PC-9 (cell line): ENCODE results near the gene RPS14. TPM values are rescaled to one million over a fixed set of nuclear protein-coding genes. Genes with fewer than 3 reads are reported as not detected.

Source experiments
- BruUV-seq: library from RNA; stranded (reverse); fragments of 400-500 nt; replicated peaks from 2 replicates; lab custom pipeline; 2021; lab: Mats Ljungman, UMichigan
- CTCF ChIA-PET: fragments of 300-600 bp; sonication (Branson Sonifier 250); formaldehyde crosslinking; loops from one replicate; lab custom pipeline; 2022; ENCODE audit warnings: antibody characterized with exemption; lab: Charles Lee
- POLR2A ChIA-PET: fragments of 300-600 bp; sonication (Branson Sonifier 250); formaldehyde crosslinking; loops from one replicate; lab custom pipeline; 2022; ENCODE audit warnings: antibody characterized with exemption; ENCODE audit not compliant: unreplicated experiment; lab: Charles Lee
- DNase-seq, 2 experiments: peaks; one replicate each; pipeline versions ENCODE4 v3.0.0 to v3.0.0-alpha.2; 2015 to 2022; ENCODE audit warnings: mixed read lengths in 1 of 2
- H2AFZ ChIP-seq: fragments of 200-600 bp; sonication (generic); 2 replicates; pipeline ENCODE4 v1.8.1; 2017; ENCODE audit warnings: antibody characterized with exemption
- H3F3A ChIP-seq: fragments of 200-600 bp; sonication (generic); 2 replicates; pipeline ENCODE4 v1.8.1; 2017; ENCODE audit warnings: antibody characterized with exemption, mild to moderate bottlenecking, low read depth; ENCODE audit not compliant: insufficient read depth
- H3K27ac ChIP-seq: fragments of 200-600 bp; sonication (generic); 2 replicates; pipeline ENCODE4 v1.6.1; 2016; ENCODE audit warnings: mixed run types
- H3K27me3 ChIP-seq: fragments of 200-600 bp; sonication (generic); 2 replicates; pipeline ENCODE4 v1.6.1; 2016; ENCODE audit warnings: low read depth, mixed run types; ENCODE audit not compliant: insufficient read depth
- H3K36me3 ChIP-seq: fragments of 200-600 bp; sonication (generic); 2 replicates; pipeline ENCODE4 v1.6.1; 2016; ENCODE audit warnings: low read depth, mixed run types
- H3K4me1 ChIP-seq: fragments of 200-600 bp; sonication (generic); replicated peaks from 2 replicates; pipeline ENCODE4 v1.6.1; 2016; ENCODE audit warnings: mixed run types; ENCODE audit not compliant: insufficient read depth
- H3K4me2 ChIP-seq: fragments of 200-600 bp; sonication (generic); 2 replicates; pipeline ENCODE4 v1.6.1; 2017; ENCODE audit warnings: mixed run types
- H3K4me3 ChIP-seq: fragments of 200-600 bp; sonication (generic); 2 replicates; pipeline ENCODE4 v1.6.1; 2016; ENCODE audit warnings: mixed run types
- H3K79me2 ChIP-seq: fragments of 200-600 bp; sonication (generic); 2 replicates; pipeline ENCODE4 v1.6.1; 2017; ENCODE audit warnings: low read depth, mixed run types
- H3K9me2 ChIP-seq: fragments of 200-600 bp; sonication (generic); 2 replicates; pipeline ENCODE4 v1.8.1; 2017; ENCODE audit warnings: mild to moderate bottlenecking; ENCODE audit not compliant: insufficient read depth
- H3K9me3 ChIP-seq: fragments of 200-600 bp; sonication (generic); 2 replicates; pipeline ENCODE4 v1.8.1; 2016; ENCODE audit warnings: low read depth; ENCODE audit not compliant: insufficient read depth
- H4K20me1 ChIP-seq: fragments of 200-600 bp; sonication (generic); 2 replicates; pipeline ENCODE4 v1.8.1; 2017; ENCODE audit not compliant: insufficient read depth
- CTCF ChIP-seq: fragments of 200-600 bp; sonication (generic); conservative IDR thresholded peaks from 2 replicates; pipeline ENCODE4 v1.6.1; 2017; ENCODE audit warnings: mixed run types, antibody characterized with exemption, mild to moderate bottlenecking, moderate library complexity
- EZH2 ChIP-seq: fragments of 200-600 bp; sonication (generic); IDR thresholded peaks from 2 replicates; pipeline ENCODE4 v1.8.0; 2017; ENCODE audit warnings: antibody characterized with exemption, low read depth
- intact Hi-C: fragments of 100-400 bp; cut with micrococcal nuclease; formaldehyde crosslinking; loops from one replicate; pipeline ENCODE4 v1.10.0; 2022; ENCODE audit not compliant: unreplicated experiment
- total RNA-seq: library from RNA; stranded (reverse); gene quantifications from 2 replicates; pipeline ENCODE4 v1.2.3, GENCODE V29; 2021

The RPS14 gene
- total RNA-seq, 1 experiment from 2014 or later = 2,907 TPM

GRCh38 chr5:150404941-150405816 lies 44.4 kb downstream of the RPS14 start:
- Histone ChIP-seq H2AFZ (no peak overlapping the region), H3K79me2 (no peaks in the 10 kb centered on the region), H3K9me3 (no peaks in the 10 kb centered on the region), H3K4me1 (peaks cover 3% of the 10 kb centered on the region), H4K20me1 (no peaks in the 10 kb centered on the region), H3K9me2 (no peaks in the 10 kb centered on the region), H3K27me3 (no peaks in the 10 kb centered on the region), H3K27ac (no peak overlapping the region), H3K36me3 (no peaks in the 10 kb centered on the region), H3F3A (peaks cover 4% of the 10 kb centered on the region; the same call in 1 of the 2 replicates), H3K4me2 (no peak overlapping the region), H3K4me3 (no peak overlapping the region)
- TF ChIP-seq CTCF = no peak
- TF ChIP-seq EZH2 = no peak
- CTCF ChIA-PET = interaction anchor here (0.6 kb wide), 1 partner anchor 447 kb away, joined by 10 read pairs; no protein-coding TSS in a partner anchor
- intact Hi-C loops = no loop called here
- DNase-seq = no peak
- POLR2A ChIA-PET = interaction anchor here (0.6 to 0.7 kb wide), 2 partner anchors 35 to 331 kb away, joined by 3 read pairs; no protein-coding TSS in a partner anchor
- no TSS peak for BruUV-seq

- TF ChIP-seq EZH2 = no peak
- no peak for TF ChIP-seq CTCF
These were observed 45.0 kb downstream of the RPS14 start for GRCh38 chr5:150404535-150404934.

GRCh38 chr5:150404121-150404520 lies 45.4 kb downstream of the RPS14 start:
- intact Hi-C loops = no loop called here
- BruUV-seq = no TSS peak
- TF ChIP-seq CTCF = no peak
- TF ChIP-seq EZH2 = no peak

More at GRCh38 chr5:150404535-150404934, 45.0 kb downstream of the RPS14 start:
- Histone ChIP-seq H3K4me2 (no peak overlapping the region), H3K9me3 (no peaks in the 10 kb centered on the region), H3F3A (0 out of 2 replicates have a peak, but pooled peaks cover 5% of the 10 kb centered on the region), H2AFZ (no peak overlapping the region), H3K79me2 (no peaks in the 10 kb centered on the region), H3K9me2 (no peaks in the 10 kb centered on the region), H3K27ac (no peak overlapping the region), H3K36me3 (no peaks in the 10 kb centered on the region), H3K27me3 (no peaks in the 10 kb centered on the region), H3K4me1 (no peaks in the 10 kb centered on the region), H3K4me3 (no peak overlapping the region), H4K20me1 (no peaks in the 10 kb centered on the region)
- DNase-seq = no peak
- POLR2A ChIA-PET = no interaction called here
- CTCF ChIA-PET = no interaction called here
- intact Hi-C loops = no loop called here
- BruUV-seq = no TSS peak

More at GRCh38 chr5:150404121-150404520, 45.4 kb downstream of the RPS14 start:
- H3K27me3 ChIP-seq = no peaks in the 10 kb centered on the region
- no peaks in the 10 kb centered on the region for H3K36me3 ChIP-seq
- no peak for DNase-seq
- H3F3A ChIP-seq = 0 out of 2 replicates have a peak, but pooled peaks cover 5% of the 10 kb centered on the region
- H4K20me1 ChIP-seq = no peaks in the 10 kb centered on the region
- H3K79me2 ChIP-seq = no peaks in the 10 kb centered on the region
- H3K4me2 ChIP-seq = no peak overlapping the region
- H3K27ac ChIP-seq = no peak overlapping the region
- no peaks in the 10 kb centered on the region for H3K9me3 ChIP-seq
- no peak overlapping the region for H3K4me3 ChIP-seq
- no peaks in the 10 kb centered on the region for H3K4me1 ChIP-seq
- no peak overlapping the region for H2AFZ ChIP-seq
- ChIA-PET POLR2A (no interaction called here), CTCF (no interaction called here)
- H3K9me2 ChIP-seq = no peaks in the 10 kb centered on the region
